ENCODE data around the gene RHOXF2.
"Not testable (repeated sequence)": the region's sequence is repeated elsewhere in the genome, so short reads cannot be mapped to it uniquely, and the experiment has no call there.

The RHOXF2 gene

GRCh38 chrX:120195786-120196185 lies 37.4 kb downstream of the RHOXF2 start:
- H3K4me3 ChIP-seq (ENCODE audit: low read length); DNase-seq (ENCODE audit: low read depth, low spot score): not testable (repeated sequence)

- not testable (repeated sequence) for H3K4me3 ChIP-seq (ENCODE audit: low read length); DNase-seq (ENCODE audit: low read depth, low spot score)
These were observed 38.3 kb downstream of the RHOXF2 start for GRCh38 chrX:120196626-120197283.

DNA sequence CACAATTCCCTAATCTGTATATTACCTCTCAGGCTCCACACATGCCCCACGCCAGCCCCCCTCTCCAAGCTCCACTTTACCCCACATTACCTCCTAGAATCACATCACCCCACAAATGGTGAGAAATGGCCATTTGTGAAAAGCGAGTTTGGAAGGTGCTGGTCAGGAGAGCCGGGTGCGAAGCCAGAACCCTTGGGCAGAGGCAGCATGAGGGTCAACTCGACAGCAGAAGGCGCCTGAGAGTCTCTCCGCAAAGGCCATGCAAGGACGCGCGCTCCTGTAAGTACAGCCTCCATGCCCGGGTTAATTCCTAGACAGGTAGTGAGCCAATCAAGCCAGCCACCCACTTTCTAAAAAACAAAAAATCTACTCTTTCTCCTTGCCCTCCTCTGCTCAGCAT lies 42.4 kb downstream of the RHOXF2 start:
- H3K4me3 ChIP-seq (ENCODE audit: low read length) = no peak overlapping the region
- DNase-seq (ENCODE audit: low read depth, low spot score) = no peak

- H3K4me3 ChIP-seq (ENCODE audit: low read length) = no peak overlapping the region
- no peak for DNase-seq (ENCODE audit: low read depth, low spot score)
These were observed 47.7 kb downstream of the RHOXF2 start for GRCh38 chrX:120205816-120206753.

DNA sequence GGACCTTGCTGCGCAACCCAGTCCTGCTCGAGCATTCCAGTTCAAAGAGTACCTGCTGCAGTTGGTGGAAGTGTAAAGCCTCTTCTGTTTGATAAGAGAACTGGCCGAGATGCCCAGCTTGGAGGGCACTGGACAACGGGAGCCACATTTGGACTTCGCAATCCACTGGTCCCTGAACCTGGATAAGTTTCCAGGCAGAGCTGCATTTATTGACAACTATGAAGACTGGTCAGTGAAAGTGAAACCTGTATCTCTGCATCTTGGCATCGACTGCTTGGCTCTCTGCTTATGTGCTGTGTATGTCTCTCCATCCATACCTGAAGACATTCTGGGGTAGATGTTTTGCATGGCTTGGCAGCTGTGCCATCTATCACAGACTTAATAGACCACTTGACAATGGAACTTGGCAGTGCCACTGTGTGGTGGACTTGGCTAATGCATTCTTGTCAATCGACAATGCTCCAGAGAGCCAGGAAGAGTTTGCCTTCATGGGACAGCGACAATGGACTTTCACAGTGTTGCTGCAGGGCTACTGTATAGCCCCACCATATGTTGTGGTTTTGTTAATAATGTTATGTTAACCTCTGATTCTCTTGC lies 48.7 kb downstream of the RHOXF2 start:
- no peak for DNase-seq (ENCODE audit: low read depth, low spot score)
- H3K4me3 ChIP-seq (ENCODE audit: low read length) = no peak overlapping the region

GRCh38 chrX:120213438-120214265 lies 55.2 kb downstream of the RHOXF2 start:
- DNase-seq (ENCODE audit: low read depth, low spot score) = peak; percentile 55
- no peak overlapping the region for H3K4me3 ChIP-seq (ENCODE audit: low read length)

All from Jurkat, Clone E6-1 (cell line).